Spleen (tissue), 11 donors: ENCODE measurements around the gene SHISA2. TPM values are rescaled to one million over a fixed set of nuclear protein-coding genes. Genes with fewer than 3 reads are reported as not detected.

Experiments used
- DNase-seq: peaks from one replicate; pipeline ENCODE4 v3.0.0-alpha.2; 2020
- H3K27ac ChIP-seq, 8 donors: fragments of 200-600 bp; sonication (generic) in 7 of 8; 1 replicate in 4 of 8; 2 replicates in 4 of 8; pipeline versions ENCODE4 v1.5.0 to v1.8.0; 2016 to 2021; ENCODE audit warnings: inconsistent platforms in 4 of 8, mild to moderate bottlenecking in 4 of 8, moderate library complexity in 1 of 8
- H3K27me3 ChIP-seq, 7 donors: fragments of 200-600 bp; sonication (generic) in 6 of 7; replicated peaks in 1 of 7; 1 replicate in 4 of 7; 2 replicates in 3 of 7; pipeline versions ENCODE4 v1.5.0 to v1.8.0; 2016 to 2021; ENCODE audit warnings: inconsistent platforms in 3 of 7, mild to moderate bottlenecking in 1 of 7
- H3K36me3 ChIP-seq, 6 donors: fragments of 200-600 bp; sonication (generic) in 5 of 6; 1 replicate in 4 of 6; 2 replicates in 2 of 6; pipeline versions ENCODE4 v1.5.0 to v1.8.0; 2016 to 2021; ENCODE audit warnings: inconsistent platforms in 2 of 6
- H3K4me1 ChIP-seq, 6 donors: fragments of 200-600 bp; sonication (generic) in 5 of 6; 1 replicate in 3 of 6; 2 replicates in 3 of 6; pipeline versions ENCODE4 v1.5.0 to v1.8.0; 2016 to 2021; ENCODE audit warnings: inconsistent platforms in 3 of 6
- H3K4me3 ChIP-seq, 8 donors: fragments of 200-600 bp; sonication (generic) in 7 of 8; 1 replicate in 4 of 8; 2 replicates in 4 of 8; pipeline versions ENCODE4 v1.5.0 to v1.8.0; 2016 to 2021; ENCODE audit warnings: inconsistent platforms in 4 of 8, mild to moderate bottlenecking in 4 of 8, moderate library complexity in 2 of 8
- H3K9me3 ChIP-seq, 8 donors: fragments of 200-600 bp; sonication (generic) in 7 of 8; 1 replicate in 4 of 8; 2 replicates in 4 of 8; pipeline versions ENCODE4 v1.5.0 to v1.8.0; 2016 to 2021; ENCODE audit warnings: inconsistent platforms in 4 of 8
- CTCF ChIP-seq, 11 experiments: fragments of 200-600 bp in 7 of 11; fragments of 450-650 bp in 4 of 11; sonication (generic) in 4 of 11; IDR thresholded peaks in 8 of 11; conservative IDR thresholded peaks in 3 of 11; 1 replicate in 7 of 11; 2 replicates in 4 of 11; pipeline versions ENCODE4 v1.4.0 to v1.8.0; 2016 to 2021; ENCODE audit warnings: antibody characterized with exemption in 11 of 11, inconsistent platforms in 4 of 11, mild to moderate bottlenecking in 1 of 11
- POLR2A ChIP-seq, 3 donors: fragments of 450-650 bp; IDR thresholded peaks; one replicate each; pipeline ENCODE4 v1.5.1; 2017; ENCODE audit warnings: antibody characterized with exemption in 3 of 3, mild to moderate bottlenecking in 1 of 3
- POLR2AphosphoS5 ChIP-seq, 3 donors: sonication (generic); formaldehyde crosslinking; IDR thresholded peaks; one replicate each; pipeline ENCODE4 v1.5.1; 2017; ENCODE audit warnings: antibody characterized with exemption in 3 of 3
- WGBS, 5 donors: extraction: QIAGEN DNeasy Blood & Tissue Kit in 3 of 5; methylation state at CpG; one replicate each; pipeline versions ENCODE4 v1.1.5 to v1.1.7; 2013 to 2018; 5-methylcytosine and 5-hydroxymethylcytosine counted together
- intact Hi-C: fragments of 100-400 bp; cut with DNase I; formaldehyde crosslinking; loops from one replicate; pipeline ENCODE4 v1.15.0; 2023; ENCODE audit warnings: low total_unique reads
- polyA plus RNA-seq, 3 donors: library from polyadenylated mRNA; stranded (reverse); fragments of 200-250 nt; gene quantifications; one replicate each; pipeline ENCODE4 v1.2.1, GENCODE V29; 2013
- total RNA-seq, 7 donors: library from RNA; depleted of rRNA in 3 of 7; stranded (reverse); fragments of >200 nt in 3 of 7; fragmentation: NEBNext Ultra II Directional in 4 of 7; extraction: Animal tissue kit (Norgen Biotek cat#: 25700) in 4 of 7; gene quantifications; one replicate each; pipeline versions ENCODE4 v1.1.0 to v1.2.1, GENCODE V29; 2016 to 2021
- donor health status: healthy with polysubstance abuse.
- donor health status: DM: no; HTN: no; CAD: no; lungs with moderate emphysema.
- donor health status: DM: no; HTN: no; CAD: no.
- donor health status: Bipolar disorder and iron deficiency.
- donor health status: healthy.
- donor health status: DM: no; HTN: no; CAD: no.
- donor health status: DM: yes; HTN: yes; CAD: no.

The SHISA2 gene
- total and polyA plus RNA-seq, 10 donors = 0.27 to 1.5 (median 0.45) TPM; not detected in 2

GRCh38 chr13:26017932-26018665 lies 33.7 kb downstream of the SHISA2 start:
- Histone ChIP-seq H3K27me3 (peaks cover 0 to 9% (median 0%) of the 10 kb centered on the region in 7 donors), H3K4me1 (peaks cover 0 to 9% (median 0%) of the 10 kb centered on the region in 6 donors), H3K4me3 (no peak overlapping the region), H3K9me3 (peaks cover 0 to 6% (median 0%) of the 10 kb centered on the region in 8 donors), H3K27ac (no peak overlapping the region), H3K36me3 (no peaks in the 10 kb centered on the region)
- no peak for DNase-seq
- no peak for TF ChIP-seq POLR2A (IDR thresholded peaks at IDR 0.05)
- TF ChIP-seq CTCF (IDR thresholded peaks at IDR 0.05 in 8 of 11, conservative IDR thresholded peaks at IDR 0.05 in 3 of 11) = no peak
- TF ChIP-seq POLR2AphosphoS5 (IDR thresholded peaks at IDR 0.05) = no peak
- intact Hi-C loops = no loop called here
- WGBS, 5 donors = 65 to 81% (median 76%) methylated on average over 6 of the region's 6 CpGs

- peaks cover 0 to 6% (median 0%) of the 10 kb centered on the region in 8 donors for H3K9me3 ChIP-seq
- H3K4me3 ChIP-seq = no peak overlapping the region
- no peak overlapping the region for H3K27ac ChIP-seq
- H3K36me3 ChIP-seq = no peaks in the 10 kb centered on the region
- WGBS, 5 donors = 73 to 80% (median 76%) methylated on average over 9 of the region's 9 CpGs
- no peak for DNase-seq
- H3K4me1 ChIP-seq = peaks cover 0 to 12% (median 0%) of the 10 kb centered on the region in 6 donors
- intact Hi-C loops = no loop called here
- H3K27me3 ChIP-seq = peaks cover 0 to 17% (median under 1%) of the 10 kb centered on the region in 7 donors
- TF ChIP-seq POLR2A (IDR thresholded peaks at IDR 0.05) (no peak), POLR2AphosphoS5 (IDR thresholded peaks at IDR 0.05) (no peak), CTCF (IDR thresholded peaks at IDR 0.05 in 8 of 11, conservative IDR thresholded peaks at IDR 0.05 in 3 of 11) (no peak)
These were observed 34.5 kb downstream of the SHISA2 start for GRCh38 chr13:26017196-26017921.

- Histone ChIP-seq H3K36me3 (no peaks in the 10 kb centered on the region), H3K4me3 (no peak overlapping the region), H3K9me3 (peaks cover 0 to 6% (median 0%) of the 10 kb centered on the region in 8 donors), H3K4me1 (peaks cover 0 to 18% (median 5%) of the 10 kb centered on the region in 6 donors), H3K27me3 (peaks cover 0 to 27% (median 3%) of the 10 kb centered on the region in 7 donors), H3K27ac (peak overlapping the region in 1 of 8 donors; percentile 21)
- intact Hi-C loops = no loop called here
- no peak for DNase-seq
- TF ChIP-seq CTCF (IDR thresholded peaks at IDR 0.05 in 8 of 11, conservative IDR thresholded peaks at IDR 0.05 in 3 of 11) = no peak
- TF ChIP-seq POLR2AphosphoS5 (IDR thresholded peaks at IDR 0.05) = no peak
- no peak for TF ChIP-seq POLR2A (IDR thresholded peaks at IDR 0.05)
- 84 to 89% (median 85%) methylated on average over 6 of the region's 6 CpGs for WGBS, 5 donors
These were observed 35.6 kb downstream of the SHISA2 start for GRCh38 chr13:26016189-26016588.
